K562 (cell line): ENCODE results near the gene TCF4.

Experiments
- CTCF ChIP-seq, 3 experiments: IDR thresholded peaks in 2 of 3; conservative IDR thresholded peaks in 1 of 3; 2 replicates each; pipeline ENCODE4 v1.5.1; 2011 to 2012; ENCODE audit warnings: low read length in 3 of 3, mild to moderate bottlenecking in 3 of 3, control low read depth in 2 of 3, improper control_type of control experiment in 1 of 3, inconsistent platforms in 1 of 3, low read depth in 1 of 3, mixed read lengths in 1 of 3, moderate library complexity in 1 of 3; ENCODE audit not compliant: insufficient read depth in 2 of 3
- RAD51 ChIP-seq: fragments of 450-650 bp; IDR thresholded peaks from 2 replicates; pipeline ENCODE4 v1.7.1; 2016; ENCODE audit warnings: low read depth, mild to moderate bottlenecking, borderline replicate concordance
- ZBTB11 ChIP-seq, 3 experiments: fragments of 200-800 bp in 1 of 3; fragments of 250-450 bp in 1 of 3; fragments of 450-650 bp in 1 of 3; sonication (Bioruptor Pico) in 1 of 3; sonication (Bioruptor generic) in 1 of 3; formaldehyde crosslinking in 1 of 3; IDR thresholded peaks; 2 replicates each; pipeline versions ENCODE4 v1.6.1 to v1.8.0; 2016 to 2022; ENCODE audit warnings: mild to moderate bottlenecking in 2 of 3, missing genetic modification characterization in 2 of 3, missing compliant biosample characterization in 1 of 3, moderate library complexity in 1 of 3
- ZBTB7A ChIP-seq: IDR thresholded peaks from 2 replicates; pipeline ENCODE4 v1.6.1; 2011; ENCODE audit warnings: low read depth, mild to moderate bottlenecking, low read length, moderate library complexity, borderline replicate concordance; ENCODE audit not compliant: control insufficient read depth

GRCh38 chr18:55233857-55234256 is 354.1 kb downstream of the TCF4 start:
- TF ChIP-seq RAD51 = no peak
- TF ChIP-seq ZBTB11 (CRISPR knock-in tag; IDR thresholded peaks at IDR 0.05) = no peak
- TF ChIP-seq ZBTB7A = no peak
- TF ChIP-seq CTCF (IDR thresholded peaks at IDR 0.05 in 2 of 3, conservative IDR thresholded peaks at IDR 0.05 in 1 of 3; ENCODE audit: insufficient read depth in 2 of 3, low read depth in 1 of 3, low read length in 3 of 3) = no peak
